Breast epithelium (tissue), 3 donors: Measurements from ENCODE around the gene MGME1.

ENCODE experiments used
- CTCF ChIP-seq, 3 donors: fragments of 450-650 bp; IDR thresholded peaks; one replicate each; pipeline ENCODE4 v1.5.1; 2016 to 2017; ENCODE audit warnings: antibody characterized with exemption in 3 of 3, mild to moderate bottlenecking in 3 of 3, moderate library complexity in 3 of 3
- POLR2A ChIP-seq: fragments of 450-650 bp; IDR thresholded peaks from one replicate; pipeline ENCODE4 v1.6.1; 2016; ENCODE audit warnings: antibody characterized with exemption, mild to moderate bottlenecking, moderate library complexity

- TF ChIP-seq CTCF (IDR thresholded peaks at IDR 0.05) (no peak), POLR2A (no peak)
Measured at GRCh38 chr20:17964073-17964472, 4.7 kb upstream of the MGME1 start.
